Measurements from ENCODE around the gene CRLF1.

Gene CRLF1

GRCh38 chr19:18636969-18637629, 30.5 kb upstream of the CRLF1 start, which contains the start of gene KLHL26:
TSS of gene KLHL26 (plus strand) at chr19:18637028. CDS start at chr19:18637055, 27 bp downstream.
- peak; percentile 77 for DNase-seq (ENCODE audit: low spot score)
- no peak for TF ChIP-seq CTCF (IDR thresholded peaks at IDR 0.05)
- H3K27ac ChIP-seq = peak within 1 kb of the TSS; percentile 86 to 91
- H3K4me3 ChIP-seq = peak within 1 kb of the TSS; percentile 78

GRCh38 chr19:18636183-18636968, 29.8 kb upstream of the CRLF1 start:
- Histone ChIP-seq H3K27ac (peak overlapping the region; percentile 86 to 91), H3K4me3 (peak overlapping the region; percentile 78)
- TF ChIP-seq CTCF (IDR thresholded peaks at IDR 0.05) = no peak
- DNase-seq (ENCODE audit: low spot score) = peak; percentile 98

- peak; percentile 68 for DNase-seq (ENCODE audit: low spot score)
- Histone ChIP-seq H3K4me3 (peak overlapping the region; percentile 78), H3K27ac (peak overlapping the region; percentile 57 to 86)
- TF ChIP-seq CTCF (IDR thresholded peaks at IDR 0.05) = no peak
These were observed 29.2 kb upstream of the CRLF1 start for GRCh38 chr19:18635831-18636182.

GRCh38 chr19:18634612-18635297, 28.2 kb upstream of the CRLF1 start:
- Histone ChIP-seq H3K27ac (peak overlapping the region in 1 of 2 donors; percentile 86), H3K4me3 (no peak overlapping the region)
- peak; percentile 72 for DNase-seq (ENCODE audit: low spot score)
- TF ChIP-seq CTCF (IDR thresholded peaks at IDR 0.05) = no peak

- DNase-seq (ENCODE audit: low spot score) = no peak
- no peak overlapping the region for H3K4me3 ChIP-seq
- H3K27ac ChIP-seq = no peak overlapping the region
- no peak for TF ChIP-seq CTCF (IDR thresholded peaks at IDR 0.05)
These were observed 26.7 kb upstream of the CRLF1 start for GRCh38 chr19:18633321-18633720.

GRCh38 chr19:18629166-18630088, 22.8 kb upstream of the CRLF1 start:
- TF ChIP-seq CTCF (IDR thresholded peaks at IDR 0.05) = no peak

More at GRCh38 chr19:18629166-18630088, 22.8 kb upstream of the CRLF1 start:
- H3K27ac ChIP-seq = peak overlapping the region; percentile 1 to 81
- H3K4me3 ChIP-seq = no peak overlapping the region
- no peak for DNase-seq (ENCODE audit: low spot score)

Measured in coronary artery (tissue), 2 donors.